Stimulated activated naive CD8-positive, alpha-beta T cell treated with anti-CD3 and anti-CD28 coated beads, Interleukin-15, amount 100 ng/mL, for 72 hours (primary cell): ENCODE measurements around the gene HARBI1.
A peak's percentile ranks its signal among the peaks of the same experiment; 100 is the strongest.
"Not testable (repeated sequence)": the region's sequence is repeated elsewhere in the genome, so short reads cannot be mapped to it uniquely, and the experiment has no call there.

Experiments
- ATAC-seq: fragments of 150-1000 bp; cut with Tn5 transposase; 2 replicates; pipeline ENCODE4 v1.10.0; 2021; ENCODE audit warnings: mild to moderate bottlenecking, moderate library complexity
- DNase-seq, 2 donors: peaks; one replicate each; pipeline ENCODE4 v3.0.0; 2021 to 2022
- H3K27ac Mint-ChIP-seq, 2 donors: one replicate each; pipeline ENCODE4 v1.8.0; 2022; ENCODE audit warnings: mild to moderate bottlenecking in 2 of 2, mixed read lengths in 2 of 2, moderate library complexity in 2 of 2
- H3K27me3 Mint-ChIP-seq: one replicate; pipeline ENCODE4 v1.8.0; 2022; ENCODE audit warnings: mixed read lengths
- H3K4me1 Mint-ChIP-seq: one replicate; pipeline ENCODE4 v1.8.0; 2022; ENCODE audit warnings: mild to moderate bottlenecking, mixed read lengths
- H3K4me3 Mint-ChIP-seq, 2 donors: one replicate each; pipeline ENCODE4 v1.8.0; 2022; ENCODE audit warnings: mild to moderate bottlenecking in 2 of 2, mixed read lengths in 2 of 2, moderate library complexity in 1 of 2
- H3K9me3 Mint-ChIP-seq, 2 donors: one replicate each; pipeline ENCODE4 v1.8.0; 2022; ENCODE audit warnings: mixed read lengths in 2 of 2

HARBI1 gene

GRCh38 chr11:46590740-46591605, 26.1 kb downstream of the HARBI1 start:
- no peaks in the 10 kb centered on the region for H3K9me3 Mint-ChIP-seq
- H3K27ac Mint-ChIP-seq: no peak overlapping the region
- H3K27me3 Mint-ChIP-seq: no peaks in the 10 kb centered on the region
- H3K4me3 Mint-ChIP-seq: peak overlapping the region in 1 of 2 donors; percentile 8
- no peak for ATAC-seq
- H3K4me1 Mint-ChIP-seq: peaks cover 53% of the 10 kb centered on the region
- DNase-seq: no peak

- H3K27ac Mint-ChIP-seq: no peak overlapping the region
- no peak for ATAC-seq
- H3K9me3 Mint-ChIP-seq: no peaks in the 10 kb centered on the region
- no peaks in the 10 kb centered on the region for H3K27me3 Mint-ChIP-seq
- no peak for DNase-seq
- H3K4me3 Mint-ChIP-seq: no peak overlapping the region
- H3K4me1 Mint-ChIP-seq: peaks cover 45% of the 10 kb centered on the region
These were observed 28.1 kb downstream of the HARBI1 start for GRCh38 chr11:46588915-46589314.

- no peaks in the 10 kb centered on the region for H3K9me3 Mint-ChIP-seq
- H3K4me1 Mint-ChIP-seq: peaks cover 45% of the 10 kb centered on the region
- DNase-seq (no peak), ATAC-seq (no peak)
- no peak overlapping the region for H3K4me3 Mint-ChIP-seq
- H3K27me3 Mint-ChIP-seq: no peaks in the 10 kb centered on the region
- H3K27ac Mint-ChIP-seq: no peak overlapping the region
These were observed 28.9 kb downstream of the HARBI1 start for GRCh38 chr11:46588131-46588530.

- not testable (repeated sequence) for H3K4me3 Mint-ChIP-seq, ATAC-seq, H3K9me3 Mint-ChIP-seq, H3K27ac Mint-ChIP-seq, H3K27me3 Mint-ChIP-seq, DNase-seq
- H3K4me1 Mint-ChIP-seq: peaks cover 26% of the 10 kb centered on the region
These were observed 33.5 kb downstream of the HARBI1 start for GRCh38 chr11:46583513-46583912.

GRCh38 chr11:46582588-46582987, 34.4 kb downstream of the HARBI1 start:
- Mint-ChIP-seq H3K4me3 (no peak overlapping the region), H3K27ac (no peak overlapping the region), H3K27me3 (no peaks in the 10 kb centered on the region), H3K4me1 (peaks cover 20% of the 10 kb centered on the region), H3K9me3 (no peaks in the 10 kb centered on the region)
- DNase-seq (no peak), ATAC-seq (no peak)

- Mint-ChIP-seq H3K27ac (no peak overlapping the region), H3K4me3 (no peak overlapping the region), H3K27me3 (no peaks in the 10 kb centered on the region), H3K4me1 (peaks cover 39% of the 10 kb centered on the region), H3K9me3 (no peaks in the 10 kb centered on the region)
- ATAC-seq (no peak), DNase-seq (no peak)
These were observed 40.0 kb downstream of the HARBI1 start for GRCh38 chr11:46577058-46577457.

- Mint-ChIP-seq H3K9me3 (no peaks in the 10 kb centered on the region), H3K27ac (no peak overlapping the region), H3K4me3 (no peak overlapping the region), H3K4me1 (peaks cover 35% of the 10 kb centered on the region), H3K27me3 (no peaks in the 10 kb centered on the region)
- DNase-seq (no peak), ATAC-seq (no peak)
These were observed 42.4 kb downstream of the HARBI1 start for GRCh38 chr11:46574656-46575055.

GRCh38 chr11:46570790-46571398, 46.1 kb downstream of the HARBI1 start:
- ATAC-seq (peak; percentile 79), DNase-seq (no peak)
- no peak overlapping the region for H3K4me3 Mint-ChIP-seq
- peak overlapping the region in 1 of 2 donors; percentile 55 for H3K27ac Mint-ChIP-seq
- H3K9me3 Mint-ChIP-seq: no peaks in the 10 kb centered on the region
- H3K27me3 Mint-ChIP-seq: no peaks in the 10 kb centered on the region
- peaks cover 23% of the 10 kb centered on the region for H3K4me1 Mint-ChIP-seq

GRCh38 chr11:46565232-46565840, 51.7 kb downstream of the HARBI1 start:
- Mint-ChIP-seq H3K9me3 (no peaks in the 10 kb centered on the region), H3K4me3 (no peak overlapping the region), H3K27ac (no peak overlapping the region), H3K27me3 (no peaks in the 10 kb centered on the region), H3K4me1 (peaks cover 30% of the 10 kb centered on the region)
- ATAC-seq: no peak
- no peak for DNase-seq

- Mint-ChIP-seq H3K27me3 (no peaks in the 10 kb centered on the region), H3K4me3 (no peak overlapping the region), H3K27ac (peak overlapping the region in 1 of 2 donors; percentile 76), H3K9me3 (no peaks in the 10 kb centered on the region), H3K4me1 (peaks cover 37% of the 10 kb centered on the region)
- ATAC-seq (peak; percentile 94), DNase-seq (no peak)
These were observed 52.6 kb downstream of the HARBI1 start for GRCh38 chr11:46564459-46564858.

GRCh38 chr11:46562527-46562926, 54.5 kb downstream of the HARBI1 start:
- H3K4me3 Mint-ChIP-seq: no peak overlapping the region
- peak overlapping the region in 1 of 2 donors; percentile 22 for H3K27ac Mint-ChIP-seq
- H3K9me3 Mint-ChIP-seq: no peaks in the 10 kb centered on the region
- no peak for ATAC-seq
- H3K27me3 Mint-ChIP-seq: no peaks in the 10 kb centered on the region
- no peak for DNase-seq
- peaks cover 49% of the 10 kb centered on the region for H3K4me1 Mint-ChIP-seq

GRCh38 chr11:46560300-46560991, 56.6 kb downstream of the HARBI1 start:
- peak overlapping the region; percentile 87 to 93 for H3K4me3 Mint-ChIP-seq
- peaks cover 65% of the 10 kb centered on the region for H3K4me1 Mint-ChIP-seq
- H3K9me3 Mint-ChIP-seq: no peaks in the 10 kb centered on the region
- DNase-seq (peak in 1 of 2 donors; percentile 7), ATAC-seq (peak; percentile 74)
- H3K27me3 Mint-ChIP-seq: no peaks in the 10 kb centered on the region
- peak overlapping the region; percentile 90 to 97 for H3K27ac Mint-ChIP-seq

GRCh38 chr11:46559815-46560214, 57.2 kb downstream of the HARBI1 start:
- H3K27ac Mint-ChIP-seq: no peak overlapping the region
- DNase-seq: no peak
- peak overlapping the region; percentile 87 to 93 for H3K4me3 Mint-ChIP-seq
- ATAC-seq: no peak
- H3K9me3 Mint-ChIP-seq: no peaks in the 10 kb centered on the region
- H3K4me1 Mint-ChIP-seq: peaks cover 71% of the 10 kb centered on the region
- H3K27me3 Mint-ChIP-seq: no peaks in the 10 kb centered on the region

- Mint-ChIP-seq H3K27me3 (no peaks in the 10 kb centered on the region), H3K4me3 (no peak overlapping the region), H3K4me1 (peaks cover 78% of the 10 kb centered on the region), H3K9me3 (no peaks in the 10 kb centered on the region), H3K27ac (no peak overlapping the region)
- ATAC-seq (no peak), DNase-seq (no peak)
These were observed 59.3 kb downstream of the HARBI1 start for GRCh38 chr11:46557684-46558151.

GRCh38 chr11:46555267-46556054, 61.6 kb downstream of the HARBI1 start:
- ATAC-seq: peak; percentile 90
- Mint-ChIP-seq H3K4me3 (peak overlapping the region; percentile 31 to 36), H3K4me1 (peaks cover 58% of the 10 kb centered on the region), H3K27me3 (no peaks in the 10 kb centered on the region), H3K27ac (peak overlapping the region; percentile 38 to 79), H3K9me3 (no peaks in the 10 kb centered on the region)
- DNase-seq: peak; percentile 8 to 23
